Stomach smooth muscle (tissue), 2 donors: ENCODE measurements around the gene BANP.
"Not testable (repeated sequence)": the region's sequence is repeated elsewhere in the genome, so short reads cannot be mapped to it uniquely, and the experiment has no call there.

ENCODE experiments used
- H3K27ac ChIP-seq: one replicate; pipeline ENCODE4 v1.7.0; 2013; ENCODE audit warnings: mild to moderate bottlenecking, low read length, inconsistent platforms
- H3K27me3 ChIP-seq, 2 donors: one replicate each; pipeline ENCODE4 v1.7.0; 2013; ENCODE audit warnings: low read length in 2 of 2; ENCODE audit not compliant: insufficient read depth in 2 of 2, control insufficient read depth in 1 of 2
- H3K36me3 ChIP-seq, 2 donors: one replicate each; pipeline ENCODE4 v1.7.0; 2013; ENCODE audit warnings: low read length in 2 of 2; ENCODE audit not compliant: control insufficient read depth in 2 of 2, insufficient read depth in 2 of 2
- H3K4me1 ChIP-seq: one replicate; pipeline ENCODE4 v1.7.0; 2013; ENCODE audit warnings: low read length; ENCODE audit not compliant: control insufficient read depth, insufficient read depth
- H3K4me3 ChIP-seq, 2 donors: one replicate each; pipeline ENCODE4 v1.7.0; 2013; ENCODE audit warnings: low read length in 2 of 2
- H3K9ac ChIP-seq, 2 donors: one replicate each; pipeline ENCODE4 v1.7.0; 2013; ENCODE audit warnings: low read length in 2 of 2, mild to moderate bottlenecking in 1 of 2
- H3K9me3 ChIP-seq, 2 donors: one replicate each; pipeline ENCODE4 v1.7.0; 2013; ENCODE audit warnings: low read length in 2 of 2; ENCODE audit not compliant: control insufficient read depth in 2 of 2
- donor health status: healthy.
- donor health status: Pancreatic carcinoma.

BANP gene

GRCh38 chr16:87950765-87951551, at the start of gene BANP:
Gene BANP (plus strand): TSS chr16:87951434. CDS start chr16:87975116, 23,682 bp downstream.
- peaks cover 32% of the 10 kb centered on the region for H3K4me1 ChIP-seq
- H3K4me3 ChIP-seq: peak within 1 kb of the TSS; percentile 89 to 92
- peak within 1 kb of the TSS; percentile 91 for H3K27ac ChIP-seq
- H3K9me3 ChIP-seq: no peaks in the 10 kb centered on the region
- no peaks in the 10 kb centered on the region for H3K27me3 ChIP-seq
- peaks cover 0 to 8% of the 10 kb centered on the region in 2 donors for H3K36me3 ChIP-seq
- H3K9ac ChIP-seq: peak within 1 kb of the TSS; percentile 97 to 99

- not testable (repeated sequence) for H3K36me3 ChIP-seq, H3K9ac ChIP-seq, H3K4me1 ChIP-seq, H3K4me3 ChIP-seq, H3K27me3 ChIP-seq, H3K9me3 ChIP-seq, H3K27ac ChIP-seq
These were observed 46.3 kb upstream of the BANP start for GRCh38 chr16:87904963-87905362.

- not testable (repeated sequence) for H3K9ac ChIP-seq, H3K36me3 ChIP-seq, H3K4me3 ChIP-seq, H3K27me3 ChIP-seq, H3K9me3 ChIP-seq, H3K4me1 ChIP-seq, H3K27ac ChIP-seq
These were observed 45.7 kb upstream of the BANP start for GRCh38 chr16:87905521-87905920.

GRCh38 chr16:87908101-87908500, 43.1 kb upstream of the BANP start:
- not testable (repeated sequence) for H3K4me3 ChIP-seq

GRCh38 chr16:87909203-87909935, 41.9 kb upstream of the BANP start:
- H3K9ac ChIP-seq, H3K9me3 ChIP-seq, H3K27ac ChIP-seq, H3K27me3 ChIP-seq, H3K4me3 ChIP-seq, H3K36me3 ChIP-seq: not testable (repeated sequence)
- peaks cover 13% of the 10 kb centered on the region for H3K4me1 ChIP-seq

More at GRCh38 chr16:87908101-87908500, 43.1 kb upstream of the BANP start:
- H3K4me1 ChIP-seq: peaks cover 13% of the 10 kb centered on the region
- H3K27me3 ChIP-seq, H3K9ac ChIP-seq, H3K27ac ChIP-seq, H3K9me3 ChIP-seq, H3K36me3 ChIP-seq: not testable (repeated sequence)

- peak overlapping the region; percentile 53 for H3K27ac ChIP-seq
- H3K4me1 ChIP-seq: peaks cover 13% of the 10 kb centered on the region
- H3K27me3 ChIP-seq, H3K4me3 ChIP-seq, H3K9me3 ChIP-seq, H3K36me3 ChIP-seq: not testable (repeated sequence)
- H3K9ac ChIP-seq: peak overlapping the region in 1 of 2 donors; percentile 53
These were observed 40.0 kb upstream of the BANP start for GRCh38 chr16:87911106-87911763.

GRCh38 chr16:87912691-87913090, 38.5 kb upstream of the BANP start:
- H3K4me1 ChIP-seq: peaks cover 13% of the 10 kb centered on the region
- not testable (repeated sequence) for H3K27me3 ChIP-seq, H3K36me3 ChIP-seq, H3K9me3 ChIP-seq, H3K27ac ChIP-seq, H3K4me3 ChIP-seq, H3K9ac ChIP-seq

GRCh38 chr16:87914021-87914725, 37.1 kb upstream of the BANP start:
- H3K4me3 ChIP-seq, H3K27me3 ChIP-seq, H3K27ac ChIP-seq, H3K36me3 ChIP-seq, H3K9ac ChIP-seq, H3K9me3 ChIP-seq: not testable (repeated sequence)
- peaks cover 13% of the 10 kb centered on the region for H3K4me1 ChIP-seq

- no peak overlapping the region for H3K9ac ChIP-seq
- H3K36me3 ChIP-seq: no peaks in the 10 kb centered on the region
- H3K4me1 ChIP-seq: peaks cover 11% of the 10 kb centered on the region
- no peaks in the 10 kb centered on the region for H3K9me3 ChIP-seq
- no peak overlapping the region for H3K4me3 ChIP-seq
- no peaks in the 10 kb centered on the region for H3K27me3 ChIP-seq
- no peak overlapping the region for H3K27ac ChIP-seq
These were observed 36.4 kb upstream of the BANP start for GRCh38 chr16:87914812-87915211.

- H3K27ac ChIP-seq: no peak overlapping the region
- no peaks in the 10 kb centered on the region for H3K36me3 ChIP-seq
- H3K4me3 ChIP-seq: no peak overlapping the region
- no peak overlapping the region for H3K9ac ChIP-seq
- H3K4me1 ChIP-seq: no peaks in the 10 kb centered on the region
- H3K27me3 ChIP-seq: no peaks in the 10 kb centered on the region
- H3K9me3 ChIP-seq: no peaks in the 10 kb centered on the region
These were observed 33.7 kb upstream of the BANP start for GRCh38 chr16:87917503-87917902.
